GM06990 (cell line): ENCODE results near the gene DIPK1C.

Experiments
- DNase-seq: peaks from one replicate; pipeline ENCODE4 v3.0.0-alpha.2; 2011; ENCODE audit not compliant: insufficient read length; ENCODE audit errors: extremely low read depth
- H3K27me3 ChIP-seq: replicated peaks from 2 replicates; pipeline ENCODE4 v1.6.0; 2011; ENCODE audit warnings: low read length; ENCODE audit not compliant: control insufficient read depth, insufficient read depth
- H3K36me3 ChIP-seq: 2 replicates; pipeline ENCODE4 v1.5.1; 2011; ENCODE audit warnings: low read length; ENCODE audit not compliant: control insufficient read depth, insufficient read depth
- H3K4me3 ChIP-seq: replicated peaks from 2 replicates; pipeline ENCODE4 v1.5.1; 2011; ENCODE audit warnings: low read depth, mild to moderate bottlenecking, control low read depth, low read length
- TF ChIP-seq, protein P1 (sequence below): IDR thresholded peaks from 2 replicates; pipeline ENCODE4 v1.5.1; 2011; ENCODE audit warnings: low read length, control low read depth, mild to moderate bottlenecking, inconsistent platforms; ENCODE audit not compliant: insufficient read depth, poor library complexity, severe bottlenecking

Gene DIPK1C

GRCh38 chr18:74473976-74474640, 17.0 kb upstream of the DIPK1C start:
- Histone ChIP-seq H3K36me3 (no peaks in the 10 kb centered on the region), H3K4me3 (no peak overlapping the region), H3K27me3 (no peaks in the 10 kb centered on the region; the same call in 1 of the 2 replicates)
- TF ChIP-seq, protein P1, sequence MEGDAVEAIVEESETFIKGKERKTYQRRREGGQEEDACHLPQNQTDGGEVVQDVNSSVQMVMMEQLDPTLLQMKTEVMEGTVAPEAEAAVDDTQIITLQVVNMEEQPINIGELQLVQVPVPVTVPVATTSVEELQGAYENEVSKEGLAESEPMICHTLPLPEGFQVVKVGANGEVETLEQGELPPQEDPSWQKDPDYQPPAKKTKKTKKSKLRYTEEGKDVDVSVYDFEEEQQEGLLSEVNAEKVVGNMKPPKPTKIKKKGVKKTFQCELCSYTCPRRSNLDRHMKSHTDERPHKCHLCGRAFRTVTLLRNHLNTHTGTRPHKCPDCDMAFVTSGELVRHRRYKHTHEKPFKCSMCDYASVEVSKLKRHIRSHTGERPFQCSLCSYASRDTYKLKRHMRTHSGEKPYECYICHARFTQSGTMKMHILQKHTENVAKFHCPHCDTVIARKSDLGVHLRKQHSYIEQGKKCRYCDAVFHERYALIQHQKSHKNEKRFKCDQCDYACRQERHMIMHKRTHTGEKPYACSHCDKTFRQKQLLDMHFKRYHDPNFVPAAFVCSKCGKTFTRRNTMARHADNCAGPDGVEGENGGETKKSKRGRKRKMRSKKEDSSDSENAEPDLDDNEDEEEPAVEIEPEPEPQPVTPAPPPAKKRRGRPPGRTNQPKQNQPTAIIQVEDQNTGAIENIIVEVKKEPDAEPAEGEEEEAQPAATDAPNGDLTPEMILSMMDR: no peak
- DNase-seq: no peak

DNA sequence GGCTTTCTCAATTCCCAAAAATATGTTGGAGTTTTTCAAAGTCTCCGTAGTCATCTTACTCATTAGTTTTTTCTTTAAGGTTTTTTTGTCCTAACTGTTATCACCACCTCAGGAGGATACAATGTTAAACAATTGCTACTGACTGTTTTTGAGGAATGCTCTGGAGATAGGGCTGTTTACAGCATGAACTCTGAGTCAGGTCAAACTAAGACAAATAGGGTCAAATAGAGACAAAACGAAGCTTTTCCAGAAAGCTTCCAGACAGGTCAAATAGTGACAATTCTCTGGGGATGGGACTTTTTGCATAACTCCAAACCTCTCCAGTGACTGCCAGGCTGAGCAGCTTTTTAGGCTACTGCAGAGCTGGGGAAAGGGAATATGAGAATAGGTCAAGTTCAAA, 15.2 kb upstream of the DIPK1C start:
- H3K4me3 ChIP-seq: no peak overlapping the region
- H3K36me3 ChIP-seq: no peaks in the 10 kb centered on the region
- no peak for DNase-seq
- no peaks in the 10 kb centered on the region; the same call in none of the 2 replicates for H3K27me3 ChIP-seq
- TF ChIP-seq, protein P1: no peak

DNA sequence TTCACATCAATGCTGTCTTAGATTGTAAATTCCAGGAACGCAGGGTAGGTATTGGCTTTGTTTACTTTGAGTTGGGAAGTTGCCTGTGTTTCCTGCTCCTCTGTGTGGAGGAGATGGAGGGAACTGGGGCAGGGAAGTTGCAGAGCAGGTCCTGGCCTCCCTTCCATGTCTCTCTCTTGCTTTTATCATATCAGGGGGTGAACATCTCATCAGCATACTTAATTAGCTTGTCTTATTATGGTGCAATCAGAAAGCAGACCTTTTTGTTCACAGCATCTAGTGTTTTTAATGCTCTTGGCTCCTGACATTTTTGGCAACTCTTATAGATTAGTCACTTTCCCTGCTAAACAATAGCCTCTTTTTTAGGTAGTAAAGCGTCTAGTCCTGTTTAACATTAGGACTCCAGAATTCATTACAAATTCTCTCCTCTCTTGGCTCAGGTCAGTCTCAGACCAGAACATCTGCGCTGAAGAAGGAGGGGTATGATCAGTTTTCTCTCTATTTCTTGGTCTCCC, 11.5 kb upstream of the DIPK1C start:
- no peaks in the 10 kb centered on the region; the same call in none of the 2 replicates for H3K27me3 ChIP-seq
- TF ChIP-seq, protein P1: no peak
- DNase-seq: no peak

DNA sequence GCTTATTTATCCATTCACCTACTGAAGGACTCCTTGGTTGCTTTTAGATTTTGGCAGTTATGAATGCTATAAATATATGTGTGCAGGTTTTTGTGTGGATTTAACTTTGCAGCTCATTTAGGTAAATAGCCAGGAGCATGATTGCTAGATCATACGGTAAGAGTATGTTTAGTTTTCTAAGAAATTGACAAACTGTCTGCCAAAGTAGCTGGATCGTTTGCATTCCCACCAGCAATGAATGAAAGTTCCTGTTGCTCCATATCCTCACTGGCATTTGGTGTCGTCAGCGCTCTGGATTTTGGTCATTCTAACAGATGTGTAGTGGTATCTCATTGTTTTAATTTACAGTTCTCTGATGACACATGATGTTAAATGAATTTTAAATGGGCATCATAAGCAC, 8.7 kb upstream of the DIPK1C start:
- H3K4me3 ChIP-seq: no peak overlapping the region
- TF ChIP-seq, protein P1: no peak
- no peak for DNase-seq
- no peaks in the 10 kb centered on the region; the same call in 1 of the 2 replicates for H3K27me3 ChIP-seq
- no peaks in the 10 kb centered on the region for H3K36me3 ChIP-seq

More for the DNA sequence above, 11.5 kb upstream of the DIPK1C start:
- H3K4me3 ChIP-seq: no peak overlapping the region
- no peaks in the 10 kb centered on the region for H3K36me3 ChIP-seq

- no peak overlapping the region for H3K4me3 ChIP-seq
- DNase-seq: no peak
- H3K27me3 ChIP-seq: no peaks in the 10 kb centered on the region; the same call in 1 of the 2 replicates
- H3K36me3 ChIP-seq: no peaks in the 10 kb centered on the region
- TF ChIP-seq, protein P1: no peak
These were observed 6.9 kb upstream of the DIPK1C start for GRCh38 chr18:74463983-74464382.

DNA sequence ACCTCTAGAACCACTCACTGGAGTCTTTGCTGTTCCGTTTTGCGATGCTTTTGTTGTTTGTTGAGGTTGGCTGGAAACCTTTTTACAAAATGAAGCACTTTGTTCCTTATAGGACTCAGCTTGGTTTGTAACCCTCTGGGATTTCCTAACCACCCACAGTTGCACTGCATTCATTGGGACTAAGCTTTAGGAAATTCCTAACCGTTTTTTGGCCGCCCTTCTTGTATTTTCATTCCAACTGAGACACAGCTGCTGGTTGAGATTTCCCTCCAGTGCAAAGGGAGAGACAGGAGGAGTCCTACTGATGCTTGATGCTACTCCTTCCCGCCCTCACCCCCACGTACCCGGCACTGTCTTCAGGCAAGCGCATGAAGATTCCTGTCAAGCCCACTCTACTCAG, 6.1 kb upstream of the DIPK1C start:
- Histone ChIP-seq H3K27me3 (peaks cover 2% of the 10 kb centered on the region), H3K36me3 (no peaks in the 10 kb centered on the region), H3K4me3 (no peak overlapping the region)
- no peak for DNase-seq
- TF ChIP-seq, protein P1: no peak
